Uterus (tissue), 2 donors: ENCODE measurements around the gene PAWR.

Experiments
- POLR2A ChIP-seq, 2 donors: fragments of 450-650 bp; IDR thresholded peaks; one replicate each; pipeline ENCODE4 v1.6.1; 2016; ENCODE audit warnings: antibody characterized with exemption in 2 of 2, mild to moderate bottlenecking in 1 of 2, moderate library complexity in 1 of 2
- TF ChIP-seq, protein P1 (sequence below), 4 experiments: fragments of 200-600 bp in 2 of 4; fragments of 450-650 bp in 2 of 4; sonication (generic) in 2 of 4; IDR thresholded peaks; one replicate each; pipeline ENCODE4 v1.5.1; 2016 to 2019; ENCODE audit warnings: antibody characterized with exemption in 4 of 4, mild to moderate bottlenecking in 2 of 4, moderate library complexity in 1 of 4

DNA sequence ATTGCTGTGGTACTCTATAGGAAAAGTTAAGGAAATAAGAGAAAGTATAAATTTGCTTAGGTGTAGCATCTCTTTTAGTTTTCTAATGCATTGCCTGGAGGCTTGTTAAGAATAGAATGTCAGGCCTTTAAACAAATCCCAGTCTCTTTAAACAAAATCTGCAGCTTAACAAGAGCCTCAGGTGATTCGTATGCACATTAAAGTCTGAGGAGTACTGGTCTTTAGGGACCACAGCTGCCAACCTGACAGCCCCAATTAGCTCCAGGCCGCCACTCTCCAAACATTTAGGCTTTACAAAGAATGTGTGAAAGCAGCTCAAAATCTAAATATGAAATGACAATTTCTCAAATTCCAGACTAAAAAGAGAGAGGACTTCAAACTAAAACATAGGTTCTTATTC is 35.7 kb downstream of the PAWR start:
- TF ChIP-seq, protein P1, sequence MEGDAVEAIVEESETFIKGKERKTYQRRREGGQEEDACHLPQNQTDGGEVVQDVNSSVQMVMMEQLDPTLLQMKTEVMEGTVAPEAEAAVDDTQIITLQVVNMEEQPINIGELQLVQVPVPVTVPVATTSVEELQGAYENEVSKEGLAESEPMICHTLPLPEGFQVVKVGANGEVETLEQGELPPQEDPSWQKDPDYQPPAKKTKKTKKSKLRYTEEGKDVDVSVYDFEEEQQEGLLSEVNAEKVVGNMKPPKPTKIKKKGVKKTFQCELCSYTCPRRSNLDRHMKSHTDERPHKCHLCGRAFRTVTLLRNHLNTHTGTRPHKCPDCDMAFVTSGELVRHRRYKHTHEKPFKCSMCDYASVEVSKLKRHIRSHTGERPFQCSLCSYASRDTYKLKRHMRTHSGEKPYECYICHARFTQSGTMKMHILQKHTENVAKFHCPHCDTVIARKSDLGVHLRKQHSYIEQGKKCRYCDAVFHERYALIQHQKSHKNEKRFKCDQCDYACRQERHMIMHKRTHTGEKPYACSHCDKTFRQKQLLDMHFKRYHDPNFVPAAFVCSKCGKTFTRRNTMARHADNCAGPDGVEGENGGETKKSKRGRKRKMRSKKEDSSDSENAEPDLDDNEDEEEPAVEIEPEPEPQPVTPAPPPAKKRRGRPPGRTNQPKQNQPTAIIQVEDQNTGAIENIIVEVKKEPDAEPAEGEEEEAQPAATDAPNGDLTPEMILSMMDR (IDR thresholded peaks at IDR 0.05) = no peak
- TF ChIP-seq POLR2A (IDR thresholded peaks at IDR 0.05) = no peak
